ENCODE measurements around the gene PLEKHM3.

Gene PLEKHM3

GRCh38 chr2:207934720-207935119, 90.6 kb downstream of the PLEKHM3 start:
- H3K27me3 ChIP-seq = no peaks in the 10 kb centered on the region
- DNase-seq = no peak
- no peak for TF ChIP-seq CTCF (IDR thresholded peaks at IDR 0.05)
- no peaks in the 10 kb centered on the region for H3K9me3 ChIP-seq
- peaks cover 0 to 11% (median 0%) of the 10 kb centered on the region in 4 donors for H3K4me1 ChIP-seq
- no peak overlapping the region for H3K4me3 ChIP-seq
- intact Hi-C loops (cut with DNase I; ENCODE audit: low total_unique reads) = no loop called here
- H3K27ac ChIP-seq = no peak overlapping the region
- H3K36me3 ChIP-seq = peaks cover 6 to 12% (median 10%) of the 10 kb centered on the region in 3 donors

DNA sequence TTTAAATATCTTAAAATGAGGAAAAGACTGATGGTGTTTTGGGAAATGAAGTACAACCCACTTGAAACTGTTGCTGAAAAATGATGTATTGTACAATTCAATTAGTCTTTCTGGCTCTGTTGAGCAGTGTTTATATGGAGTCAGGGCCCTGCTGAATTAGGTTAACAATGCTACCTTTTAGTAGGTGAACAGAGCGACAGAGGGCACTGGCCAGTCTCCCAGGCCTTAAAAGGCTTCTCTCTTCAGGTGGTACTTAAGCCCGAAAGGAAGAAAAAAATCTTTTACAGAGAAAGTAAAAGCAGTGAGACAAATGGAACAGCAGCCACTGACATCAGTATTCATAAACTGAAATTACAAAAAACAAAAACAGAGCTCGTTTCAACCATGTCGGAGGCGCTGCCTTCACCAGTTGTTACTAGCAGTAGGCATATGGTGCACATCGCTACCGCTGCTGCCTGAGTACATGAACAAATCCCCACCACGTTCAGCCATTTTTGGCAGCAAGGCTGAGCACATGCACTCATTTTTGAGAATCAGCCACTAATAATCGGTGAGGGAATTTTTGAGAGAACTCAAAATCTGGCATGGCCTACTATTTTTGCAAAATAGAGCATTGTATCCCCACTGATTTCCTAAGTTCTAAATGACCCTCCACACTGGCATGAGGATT, 91.8 kb downstream of the PLEKHM3 start:
- no peaks in the 10 kb centered on the region for H3K27me3 ChIP-seq
- intact Hi-C loops (cut with DNase I; ENCODE audit: low total_unique reads) = no loop called here
- H3K27ac ChIP-seq = no peak overlapping the region
- H3K4me1 ChIP-seq = peaks cover 0 to 11% (median 0%) of the 10 kb centered on the region in 4 donors
- no peak for TF ChIP-seq CTCF (IDR thresholded peaks at IDR 0.05)
- H3K9me3 ChIP-seq = no peaks in the 10 kb centered on the region
- no peak for DNase-seq
- no peak overlapping the region for H3K4me3 ChIP-seq
- H3K36me3 ChIP-seq = peaks cover 6 to 12% (median 10%) of the 10 kb centered on the region in 3 donors

GRCh38 chr2:207932106-207932505, 93.2 kb downstream of the PLEKHM3 start:
- intact Hi-C loops (cut with DNase I; ENCODE audit: low total_unique reads) = no loop called here
- no peak for DNase-seq
- no peak overlapping the region for H3K4me3 ChIP-seq

DNA sequence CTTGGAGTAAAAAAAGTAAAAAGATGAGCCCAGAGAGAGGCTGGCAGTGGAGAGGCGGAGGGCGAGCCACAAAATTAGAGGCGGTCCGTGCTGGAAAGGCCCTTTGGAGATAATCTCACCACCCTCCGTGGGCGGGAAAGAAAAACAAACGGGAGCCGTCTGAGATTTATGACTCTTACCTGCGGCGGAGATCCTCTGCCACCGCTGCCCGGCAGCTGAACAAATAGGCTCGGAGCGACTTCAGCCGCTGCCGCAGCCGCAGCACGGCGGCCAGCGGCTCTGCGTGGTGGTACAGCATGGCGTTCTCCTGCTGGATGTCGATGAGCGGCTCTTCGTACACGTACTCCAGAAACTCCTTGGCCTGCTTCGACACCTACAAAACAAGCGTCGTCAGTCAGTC, 94.6 kb downstream of the PLEKHM3 start:
- DNase-seq = no peak
- H3K4me3 ChIP-seq = no peak overlapping the region
- no peak overlapping the region for H3K27ac ChIP-seq
- TF ChIP-seq CTCF (IDR thresholded peaks at IDR 0.05) = no peak
- H3K9me3 ChIP-seq = no peaks in the 10 kb centered on the region
- H3K27me3 ChIP-seq = no peaks in the 10 kb centered on the region
- H3K4me1 ChIP-seq = peaks cover 0 to 22% (median 11%) of the 10 kb centered on the region in 4 donors
- peaks cover 6 to 12% (median 10%) of the 10 kb centered on the region in 3 donors for H3K36me3 ChIP-seq
- intact Hi-C loops (cut with DNase I; ENCODE audit: low total_unique reads) = no loop called here

More at GRCh38 chr2:207932106-207932505, 93.2 kb downstream of the PLEKHM3 start:
- no peak overlapping the region for H3K27ac ChIP-seq
- H3K9me3 ChIP-seq = no peaks in the 10 kb centered on the region
- TF ChIP-seq CTCF (IDR thresholded peaks at IDR 0.05) = no peak
- H3K27me3 ChIP-seq = no peaks in the 10 kb centered on the region
- peaks cover 0 to 11% (median 0%) of the 10 kb centered on the region in 4 donors for H3K4me1 ChIP-seq
- H3K36me3 ChIP-seq = peaks cover 6 to 12% (median 10%) of the 10 kb centered on the region in 3 donors

GRCh38 chr2:207929923-207930322, 95.4 kb downstream of the PLEKHM3 start:
- Histone ChIP-seq H3K36me3 (peaks cover 6 to 12% (median 10%) of the 10 kb centered on the region in 3 donors), H3K27me3 (no peaks in the 10 kb centered on the region), H3K9me3 (no peaks in the 10 kb centered on the region), H3K4me3 (no peak overlapping the region), H3K4me1 (peaks cover 0 to 19% (median 15%) of the 10 kb centered on the region in 4 donors), H3K27ac (no peak overlapping the region)
- DNase-seq = no peak
- TF ChIP-seq CTCF (IDR thresholded peaks at IDR 0.05) = no peak
- intact Hi-C loops (cut with DNase I; ENCODE audit: low total_unique reads) = no loop called here

Data from tibial artery (tissue), 4 donors.